ENCODE measurements around the gene PAK5.

- TF ChIP-seq, protein P1, sequence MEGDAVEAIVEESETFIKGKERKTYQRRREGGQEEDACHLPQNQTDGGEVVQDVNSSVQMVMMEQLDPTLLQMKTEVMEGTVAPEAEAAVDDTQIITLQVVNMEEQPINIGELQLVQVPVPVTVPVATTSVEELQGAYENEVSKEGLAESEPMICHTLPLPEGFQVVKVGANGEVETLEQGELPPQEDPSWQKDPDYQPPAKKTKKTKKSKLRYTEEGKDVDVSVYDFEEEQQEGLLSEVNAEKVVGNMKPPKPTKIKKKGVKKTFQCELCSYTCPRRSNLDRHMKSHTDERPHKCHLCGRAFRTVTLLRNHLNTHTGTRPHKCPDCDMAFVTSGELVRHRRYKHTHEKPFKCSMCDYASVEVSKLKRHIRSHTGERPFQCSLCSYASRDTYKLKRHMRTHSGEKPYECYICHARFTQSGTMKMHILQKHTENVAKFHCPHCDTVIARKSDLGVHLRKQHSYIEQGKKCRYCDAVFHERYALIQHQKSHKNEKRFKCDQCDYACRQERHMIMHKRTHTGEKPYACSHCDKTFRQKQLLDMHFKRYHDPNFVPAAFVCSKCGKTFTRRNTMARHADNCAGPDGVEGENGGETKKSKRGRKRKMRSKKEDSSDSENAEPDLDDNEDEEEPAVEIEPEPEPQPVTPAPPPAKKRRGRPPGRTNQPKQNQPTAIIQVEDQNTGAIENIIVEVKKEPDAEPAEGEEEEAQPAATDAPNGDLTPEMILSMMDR (conservative IDR thresholded peaks at IDR 0.05; ENCODE audit: low read depth in 2 of 2): no peak
- no peak for TF ChIP-seq EZH2 (IDR thresholded peaks at IDR 0.05; ENCODE audit: low read depth, unreplicated experiment)
- TF ChIP-seq NANOG (IDR thresholded peaks at IDR 0.05; ENCODE audit: borderline replicate concordance): no peak
- TF ChIP-seq, protein P2, sequence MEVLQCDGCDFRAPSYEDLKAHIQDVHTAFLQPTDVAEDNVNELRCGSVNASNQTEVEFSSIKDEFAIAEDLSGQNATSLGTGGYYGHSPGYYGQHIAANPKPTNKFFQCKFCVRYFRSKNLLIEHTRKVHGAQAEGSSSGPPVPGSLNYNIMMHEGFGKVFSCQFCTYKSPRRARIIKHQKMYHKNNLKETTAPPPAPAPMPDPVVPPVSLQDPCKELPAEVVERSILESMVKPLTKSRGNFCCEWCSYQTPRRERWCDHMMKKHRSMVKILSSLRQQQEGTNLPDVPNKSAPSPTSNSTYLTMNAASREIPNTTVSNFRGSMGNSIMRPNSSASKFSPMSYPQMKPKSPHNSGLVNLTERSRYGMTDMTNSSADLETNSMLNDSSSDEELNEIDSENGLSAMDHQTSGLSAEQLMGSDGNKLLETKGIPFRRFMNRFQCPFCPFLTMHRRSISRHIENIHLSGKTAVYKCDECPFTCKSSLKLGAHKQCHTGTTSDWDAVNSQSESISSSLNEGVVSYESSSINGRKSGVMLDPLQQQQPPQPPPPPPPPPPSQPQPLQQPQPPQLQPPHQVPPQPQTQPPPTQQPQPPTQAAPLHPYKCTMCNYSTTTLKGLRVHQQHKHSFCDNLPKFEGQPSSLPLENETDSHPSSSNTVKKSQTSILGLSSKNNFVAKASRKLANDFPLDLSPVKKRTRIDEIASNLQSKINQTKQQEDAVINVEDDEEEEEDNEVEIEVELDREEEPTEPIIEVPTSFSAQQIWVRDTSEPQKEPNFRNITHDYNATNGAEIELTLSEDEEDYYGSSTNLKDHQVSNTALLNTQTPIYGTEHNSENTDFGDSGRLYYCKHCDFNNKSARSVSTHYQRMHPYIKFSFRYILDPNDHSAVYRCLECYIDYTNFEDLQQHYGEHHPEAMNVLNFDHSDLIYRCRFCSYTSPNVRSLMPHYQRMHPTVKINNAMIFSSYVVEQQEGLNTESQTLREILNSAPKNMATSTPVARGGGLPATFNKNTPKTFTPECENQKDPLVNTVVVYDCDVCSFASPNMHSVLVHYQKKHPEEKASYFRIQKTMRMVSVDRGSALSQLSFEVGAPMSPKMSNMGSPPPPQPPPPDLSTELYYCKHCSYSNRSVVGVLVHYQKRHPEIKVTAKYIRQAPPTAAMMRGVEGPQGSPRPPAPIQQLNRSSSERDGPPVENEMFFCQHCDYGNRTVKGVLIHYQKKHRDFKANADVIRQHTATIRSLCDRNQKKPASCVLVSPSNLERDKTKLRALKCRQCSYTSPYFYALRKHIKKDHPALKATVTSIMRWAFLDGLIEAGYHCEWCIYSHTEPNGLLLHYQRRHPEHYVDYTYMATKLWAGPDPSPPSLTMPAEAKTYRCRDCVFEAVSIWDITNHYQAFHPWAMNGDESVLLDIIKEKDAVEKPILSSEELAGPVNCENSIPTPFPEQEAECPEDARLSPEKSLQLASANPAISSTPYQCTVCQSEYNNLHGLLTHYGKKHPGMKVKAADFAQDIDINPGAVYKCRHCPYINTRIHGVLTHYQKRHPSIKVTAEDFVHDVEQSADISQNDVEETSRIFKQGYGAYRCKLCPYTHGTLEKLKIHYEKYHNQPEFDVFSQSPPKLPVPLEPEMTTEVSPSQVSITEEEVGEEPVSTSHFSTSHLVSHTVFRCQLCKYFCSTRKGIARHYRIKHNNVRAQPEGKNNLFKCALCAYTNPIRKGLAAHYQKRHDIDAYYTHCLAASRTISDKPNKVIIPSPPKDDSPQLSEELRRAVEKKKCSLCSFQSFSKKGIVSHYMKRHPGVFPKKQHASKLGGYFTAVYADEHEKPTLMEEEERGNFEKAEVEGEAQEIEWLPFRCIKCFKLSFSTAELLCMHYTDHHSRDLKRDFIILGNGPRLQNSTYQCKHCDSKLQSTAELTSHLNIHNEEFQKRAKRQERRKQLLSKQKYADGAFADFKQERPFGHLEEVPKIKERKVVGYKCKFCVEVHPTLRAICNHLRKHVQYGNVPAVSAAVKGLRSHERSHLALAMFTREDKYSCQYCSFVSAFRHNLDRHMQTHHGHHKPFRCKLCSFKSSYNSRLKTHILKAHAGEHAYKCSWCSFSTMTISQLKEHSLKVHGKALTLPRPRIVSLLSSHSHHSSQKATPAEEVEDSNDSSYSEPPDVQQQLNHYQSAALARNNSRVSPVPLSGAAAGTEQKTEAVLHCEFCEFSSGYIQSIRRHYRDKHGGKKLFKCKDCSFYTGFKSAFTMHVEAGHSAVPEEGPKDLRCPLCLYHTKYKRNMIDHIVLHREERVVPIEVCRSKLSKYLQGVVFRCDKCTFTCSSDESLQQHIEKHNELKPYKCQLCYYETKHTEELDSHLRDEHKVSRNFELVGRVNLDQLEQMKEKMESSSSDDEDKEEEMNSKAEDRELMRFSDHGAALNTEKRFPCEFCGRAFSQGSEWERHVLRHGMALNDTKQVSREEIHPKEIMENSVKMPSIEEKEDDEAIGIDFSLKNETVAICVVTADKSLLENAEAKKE (CRISPR knock-in tag; IDR thresholded peaks at IDR 0.05): no peak
- TF ChIP-seq POLR2AphosphoS5 (IDR thresholded peaks at IDR 0.05; ENCODE audit: low read depth): no peak
- no peak for TF ChIP-seq ZNF331 (CRISPR knock-in tag; IDR thresholded peaks at IDR 0.05; ENCODE audit: low read depth)
- TF ChIP-seq ZNF114 (CRISPR knock-in tag; IDR thresholded peaks at IDR 0.05): no peak
- TF ChIP-seq CREB1 (CRISPR knock-in tag; IDR thresholded peaks at IDR 0.05; ENCODE audit: low read depth): no peak
Observed at GRCh38 chr20:9758752-9759151, 80.1 kb downstream of the PAK5 start.
